Hepatocyte (in vitro differentiated cells): ENCODE data around the gene FBXO33. TPM values are rescaled to one million over a fixed set of nuclear protein-coding genes. Genes with fewer than 3 reads are reported as not detected.

Source experiments
- DNase-seq: peaks from one replicate; pipeline ENCODE4 v3.0.0-alpha.2; 2016; ENCODE audit warnings: low spot score
- H2AFZ ChIP-seq: fragments of 200-600 bp; sonication (generic); 2 replicates; pipeline ENCODE4 v1.6.0; 2016; ENCODE audit warnings: antibody characterized with exemption, mild to moderate bottlenecking
- H3K27ac ChIP-seq: fragments of 200-600 bp; sonication (generic); 2 replicates; pipeline ENCODE4 v1.5.1; 2016; ENCODE audit warnings: mild to moderate bottlenecking
- H3K27me3 ChIP-seq: fragments of 200-600 bp; sonication (generic); 2 replicates; pipeline ENCODE4 v1.6.1; 2016
- H3K36me3 ChIP-seq: fragments of 200-600 bp; sonication (generic); replicated peaks from 2 replicates; pipeline ENCODE4 v1.5.1; 2016; ENCODE audit warnings: low read depth; ENCODE audit not compliant: insufficient read depth
- H3K4me1 ChIP-seq: fragments of 200-600 bp; sonication (generic); 2 replicates; pipeline ENCODE4 v1.5.1; 2016; ENCODE audit warnings: mild to moderate bottlenecking, moderate library complexity; ENCODE audit not compliant: insufficient read depth
- H3K4me2 ChIP-seq: fragments of 200-600 bp; sonication (generic); 2 replicates; pipeline ENCODE4 v1.6.0; 2016
- H3K4me3 ChIP-seq: fragments of 200-600 bp; sonication (generic); 2 replicates; pipeline ENCODE4 v1.5.1; 2016; ENCODE audit warnings: mild to moderate bottlenecking
- H3K79me2 ChIP-seq: fragments of 200-600 bp; sonication (generic); 2 replicates; pipeline ENCODE4 v1.6.0; 2017; ENCODE audit warnings: mild to moderate bottlenecking
- H3K9me2 ChIP-seq: fragments of 200-600 bp; sonication (generic); replicated peaks from 2 replicates; pipeline ENCODE4 v1.6.0; 2017; ENCODE audit warnings: mild to moderate bottlenecking; ENCODE audit not compliant: insufficient read depth
- H3K9me3 ChIP-seq: fragments of 200-600 bp; sonication (generic); 2 replicates; pipeline ENCODE4 v1.5.1; 2016; ENCODE audit warnings: low read depth, mild to moderate bottlenecking
- H4K20me1 ChIP-seq: fragments of 200-600 bp; sonication (generic); 2 replicates; pipeline ENCODE4 v1.6.0; 2016; ENCODE audit warnings: mild to moderate bottlenecking; ENCODE audit not compliant: insufficient read depth, poor library complexity, severe bottlenecking
- CTCF ChIP-seq: fragments of 200-600 bp; sonication (generic); IDR thresholded peaks from 2 replicates; pipeline ENCODE4 v1.5.1; 2016; ENCODE audit warnings: antibody characterized with exemption, mild to moderate bottlenecking; ENCODE audit not compliant: poor library complexity
- EZH2 ChIP-seq: fragments of 200-600 bp; sonication (generic); IDR thresholded peaks from 2 replicates; pipeline ENCODE4 v1.6.1; 2016; ENCODE audit warnings: antibody characterized with exemption, mild to moderate bottlenecking, borderline replicate concordance
- EZH2phosphoT487 ChIP-seq: fragments of 200-600 bp; sonication (generic); IDR thresholded peaks from one replicate; pipeline ENCODE4 v1.6.1; 2018; ENCODE audit warnings: antibody characterized with exemption, mild to moderate bottlenecking, low read depth, moderate library complexity; ENCODE audit not compliant: unreplicated experiment, severe bottlenecking
- WGBS: methylation state at CpG from one replicate; pipeline ENCODE4 v1.1.6; 2016; ENCODE audit warnings: low lambda C conversion rate; ENCODE audit errors: missing lambda C conversion rate; 5-methylcytosine and 5-hydroxymethylcytosine counted together
- polyA plus RNA-seq: library from polyadenylated mRNA; unstranded; fragments of >200 nt; fragmentation: Nextera tagmentation; extraction: Ambion mirVana; gene quantifications from 2 replicates; pipeline ENCODE4 v1.2.1, GENCODE V29; 2016
- total RNA-seq: library from RNA; depleted of rRNA; stranded (reverse); fragments of >200 nt; gene quantifications from 2 replicates; pipeline ENCODE4 v1.2.3, GENCODE V29; 2014

The FBXO33 gene
- total and polyA plus RNA-seq, 2 experiments from 2014 or later: 12.0 to 19.4 TPM

- no peak overlapping the region for H3K4me2 ChIP-seq
- WGBS: 77% methylated on average over 4 of the region's 4 CpGs
- H3K36me3 ChIP-seq: no peaks in the 10 kb centered on the region
- H3K9me2 ChIP-seq: no peaks in the 10 kb centered on the region
- H4K20me1 ChIP-seq: no peaks in the 10 kb centered on the region
- no peak overlapping the region for H3K4me3 ChIP-seq
- no peaks in the 10 kb centered on the region for H3K4me1 ChIP-seq
- no peaks in the 10 kb centered on the region for H3K79me2 ChIP-seq
- H3K27ac ChIP-seq: no peak overlapping the region
- no peaks in the 10 kb centered on the region for H3K27me3 ChIP-seq
- no peaks in the 10 kb centered on the region for H3K9me3 ChIP-seq
- H2AFZ ChIP-seq: no peak overlapping the region
- DNase-seq: no peak
- TF ChIP-seq EZH2 (no peak), EZH2phosphoT487 (no peak), CTCF (no peak)
These were observed 15.0 kb upstream of the FBXO33 start for GRCh38 chr14:39447175-39447661.

- Histone ChIP-seq H3K79me2 (no peaks in the 10 kb centered on the region), H2AFZ (no peak overlapping the region), H3K27ac (no peak overlapping the region), H3K36me3 (no peaks in the 10 kb centered on the region), H4K20me1 (no peaks in the 10 kb centered on the region), H3K9me2 (no peaks in the 10 kb centered on the region), H3K9me3 (no peaks in the 10 kb centered on the region), H3K4me1 (no peaks in the 10 kb centered on the region), H3K27me3 (no peaks in the 10 kb centered on the region), H3K4me3 (no peak overlapping the region), H3K4me2 (no peak overlapping the region)
- 100% methylated on average over 1 of the region's 1 CpG for WGBS
- no peak for TF ChIP-seq EZH2
- no peak for TF ChIP-seq CTCF
- no peak for TF ChIP-seq EZH2phosphoT487
- DNase-seq: no peak
These were observed 14.0 kb upstream of the FBXO33 start for GRCh38 chr14:39446131-39446744.

- no peaks in the 10 kb centered on the region for H4K20me1 ChIP-seq
- H3K9me3 ChIP-seq: no peaks in the 10 kb centered on the region
- TF ChIP-seq EZH2: no peak
- TF ChIP-seq EZH2phosphoT487: no peak
- TF ChIP-seq CTCF: no peak
These were observed 10.1 kb upstream of the FBXO33 start for GRCh38 chr14:39442293-39442692.

More at GRCh38 chr14:39442293-39442692, 10.1 kb upstream of the FBXO33 start:
- no peaks in the 10 kb centered on the region for H3K4me1 ChIP-seq
- no peaks in the 10 kb centered on the region for H3K79me2 ChIP-seq
- no peaks in the 10 kb centered on the region for H3K9me2 ChIP-seq
- H3K27me3 ChIP-seq: no peaks in the 10 kb centered on the region
- WGBS: 94% methylated on average over 14 of the region's 14 CpGs
- H2AFZ ChIP-seq: no peak overlapping the region
- no peaks in the 10 kb centered on the region for H3K36me3 ChIP-seq
- no peak overlapping the region for H3K4me3 ChIP-seq
- no peak overlapping the region for H3K27ac ChIP-seq
- H3K4me2 ChIP-seq: no peak overlapping the region
- no peak for DNase-seq
